ENCODE data around the gene ASIC4.

The ASIC4 gene

GRCh38 chr2:219533930-219534661 lies 19.8 kb downstream of the ASIC4 start:
- peaks cover 18% of the 10 kb centered on the region for H3K4me1 ChIP-seq (ENCODE audit: control insufficient read depth, low read depth, low read length)
- H3K27me3 ChIP-seq (ENCODE audit: control insufficient read depth, insufficient read depth, low read length), result peaks cover 9% of the 10 kb centered on the region
- no peak overlapping the region for H3K4me3 ChIP-seq (ENCODE audit: low read length)
- no peaks in the 10 kb centered on the region for H3K9me3 ChIP-seq (ENCODE audit: control insufficient read depth, low read depth, low read length)
- no peaks in the 10 kb centered on the region for H3K36me3 ChIP-seq (ENCODE audit: control insufficient read depth, low read depth, low read length)
- H3K9ac ChIP-seq (ENCODE audit: low read length), result no peak overlapping the region
- no peak overlapping the region for H3K27ac ChIP-seq (ENCODE audit: low read length)

GRCh38 chr2:219536425-219536824 lies 22.1 kb downstream of the ASIC4 start:
- no peaks in the 10 kb centered on the region for H3K27me3 ChIP-seq (ENCODE audit: control insufficient read depth, insufficient read depth, low read length)
- H3K4me1 ChIP-seq (ENCODE audit: control insufficient read depth, low read depth, low read length), result peaks cover 14% of the 10 kb centered on the region
- peaks cover 11% of the 10 kb centered on the region for H3K36me3 ChIP-seq (ENCODE audit: control insufficient read depth, low read depth, low read length)
- H3K27ac ChIP-seq (ENCODE audit: low read length), result no peak overlapping the region
- H3K9ac ChIP-seq (ENCODE audit: low read length), result no peak overlapping the region
- H3K9me3 ChIP-seq (ENCODE audit: control insufficient read depth, low read depth, low read length), result no peaks in the 10 kb centered on the region
- no peak overlapping the region for H3K4me3 ChIP-seq (ENCODE audit: low read length)

- peaks cover 11% of the 10 kb centered on the region for H3K36me3 ChIP-seq (ENCODE audit: control insufficient read depth, low read depth, low read length)
- no peak overlapping the region for H3K4me3 ChIP-seq (ENCODE audit: low read length)
- no peak overlapping the region for H3K27ac ChIP-seq (ENCODE audit: low read length)
- H3K4me1 ChIP-seq (ENCODE audit: control insufficient read depth, low read depth, low read length), result peaks cover 14% of the 10 kb centered on the region
- H3K9ac ChIP-seq (ENCODE audit: low read length), result no peak overlapping the region
- H3K27me3 ChIP-seq (ENCODE audit: control insufficient read depth, insufficient read depth, low read length), result peaks cover under 1% of the 10 kb centered on the region
- H3K9me3 ChIP-seq (ENCODE audit: control insufficient read depth, low read depth, low read length), result no peaks in the 10 kb centered on the region
Observed at GRCh38 chr2:219536967-219537366, 22.7 kb downstream of the ASIC4 start.

DNA sequence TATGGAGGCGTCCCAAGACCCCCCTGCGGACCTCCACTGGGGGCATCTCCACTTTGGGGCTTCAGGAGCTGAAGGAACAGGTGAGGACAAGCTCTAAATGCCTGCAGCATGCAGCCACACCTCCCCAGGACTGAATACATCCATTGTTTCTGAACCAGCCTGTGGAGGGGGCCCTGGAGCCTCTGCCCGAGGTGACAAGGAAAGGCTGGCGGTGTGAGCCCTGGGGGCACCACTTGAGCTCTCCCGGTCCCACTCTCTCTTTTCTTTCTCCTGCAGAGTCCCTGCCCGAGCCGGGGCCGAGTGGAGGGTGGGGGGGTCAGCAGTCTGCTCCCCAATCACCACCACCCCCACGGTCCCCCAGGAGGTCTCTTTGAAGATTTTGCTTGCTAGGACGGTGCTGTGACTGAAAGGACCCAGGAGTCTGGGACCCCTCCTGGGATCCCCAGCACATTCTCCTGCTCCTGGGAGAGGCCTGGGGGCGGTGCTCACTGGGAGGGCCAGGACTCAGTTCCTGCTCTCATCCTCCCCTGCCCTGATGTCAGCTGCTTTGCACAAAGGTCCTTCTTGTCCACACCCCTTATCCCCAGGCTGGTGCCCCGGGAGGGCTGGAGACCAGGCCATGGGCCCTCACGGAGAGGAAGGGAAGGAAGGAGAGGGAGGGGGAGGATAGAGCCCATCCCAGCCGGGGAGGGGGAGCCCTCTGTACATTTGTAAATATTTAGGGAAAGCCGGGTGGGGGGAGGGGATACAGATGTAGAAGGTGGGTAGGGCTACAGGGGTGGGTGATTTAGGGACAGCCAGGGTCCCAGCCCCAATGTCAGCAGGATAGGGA lies 23.6 kb downstream of the ASIC4 start:
- H3K27me3 ChIP-seq (ENCODE audit: control insufficient read depth, insufficient read depth, low read length), result peaks cover 10% of the 10 kb centered on the region
- H3K4me1 ChIP-seq (ENCODE audit: control insufficient read depth, low read depth, low read length), result peaks cover 20% of the 10 kb centered on the region
- no peaks in the 10 kb centered on the region for H3K9me3 ChIP-seq (ENCODE audit: control insufficient read depth, low read depth, low read length)
- peaks cover 11% of the 10 kb centered on the region for H3K36me3 ChIP-seq (ENCODE audit: control insufficient read depth, low read depth, low read length)
- H3K4me3 ChIP-seq (ENCODE audit: low read length), result no peak overlapping the region
- H3K27ac ChIP-seq (ENCODE audit: low read length), result no peak overlapping the region
- H3K9ac ChIP-seq (ENCODE audit: low read length), result no peak overlapping the region

DNA sequence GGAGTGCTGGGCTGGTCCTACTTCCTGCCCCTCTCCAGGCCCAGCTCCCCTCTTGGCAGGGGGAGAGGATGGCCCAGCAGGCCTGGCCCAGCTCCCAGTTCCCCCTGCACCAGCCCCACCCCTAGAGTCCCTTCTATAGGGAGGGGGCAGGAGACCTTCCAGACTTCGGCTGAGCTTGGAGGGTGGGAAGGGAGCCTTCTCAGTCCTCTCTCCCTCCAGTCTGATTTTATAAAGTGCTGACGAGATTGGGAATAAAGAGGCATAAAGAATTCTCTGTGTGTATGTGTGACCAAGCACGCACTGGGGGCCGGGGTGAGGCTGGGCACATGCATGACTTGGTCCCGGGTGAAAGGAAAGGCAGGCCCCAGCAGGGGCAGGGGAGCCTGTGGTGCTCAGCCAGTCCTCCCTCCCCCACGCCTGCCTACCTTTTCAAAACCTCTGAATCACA lies 24.2 kb downstream of the ASIC4 start:
- Histone ChIP-seq H3K4me3 (ENCODE audit: low read length) (no peak overlapping the region), H3K27ac (ENCODE audit: low read length) (no peak overlapping the region), H3K4me1 (ENCODE audit: control insufficient read depth, low read depth, low read length) (peaks cover 20% of the 10 kb centered on the region), H3K27me3 (ENCODE audit: control insufficient read depth, insufficient read depth, low read length) (peaks cover 10% of the 10 kb centered on the region), H3K9me3 (ENCODE audit: control insufficient read depth, low read depth, low read length) (no peaks in the 10 kb centered on the region), H3K9ac (ENCODE audit: low read length) (no peak overlapping the region), H3K36me3 (ENCODE audit: control insufficient read depth, low read depth, low read length) (peaks cover 11% of the 10 kb centered on the region)

- peaks cover 11% of the 10 kb centered on the region for H3K36me3 ChIP-seq (ENCODE audit: control insufficient read depth, low read depth, low read length)
- H3K27ac ChIP-seq (ENCODE audit: low read length), result no peak overlapping the region
- H3K9ac ChIP-seq (ENCODE audit: low read length), result no peak overlapping the region
- H3K4me1 ChIP-seq (ENCODE audit: control insufficient read depth, low read depth, low read length), result peaks cover 21% of the 10 kb centered on the region
- H3K9me3 ChIP-seq (ENCODE audit: control insufficient read depth, low read depth, low read length), result no peaks in the 10 kb centered on the region
- H3K4me3 ChIP-seq (ENCODE audit: low read length), result no peak overlapping the region
- H3K27me3 ChIP-seq (ENCODE audit: control insufficient read depth, insufficient read depth, low read length), result peaks cover 11% of the 10 kb centered on the region
Observed at GRCh38 chr2:219538956-219539788, 24.9 kb downstream of the ASIC4 start.

- Histone ChIP-seq H3K27ac (ENCODE audit: low read length) (no peak overlapping the region), H3K36me3 (ENCODE audit: control insufficient read depth, low read depth, low read length) (peaks cover 11% of the 10 kb centered on the region), H3K27me3 (ENCODE audit: control insufficient read depth, insufficient read depth, low read length) (peaks cover 20% of the 10 kb centered on the region), H3K9me3 (ENCODE audit: control insufficient read depth, low read depth, low read length) (no peaks in the 10 kb centered on the region), H3K4me3 (ENCODE audit: low read length) (no peak overlapping the region), H3K4me1 (ENCODE audit: control insufficient read depth, low read depth, low read length) (peaks cover 25% of the 10 kb centered on the region), H3K9ac (ENCODE audit: low read length) (no peak overlapping the region)
Observed at GRCh38 chr2:219539926-219540678, 25.8 kb downstream of the ASIC4 start.

- no peak overlapping the region for H3K27ac ChIP-seq (ENCODE audit: low read length)
- no peaks in the 10 kb centered on the region for H3K9me3 ChIP-seq (ENCODE audit: control insufficient read depth, low read depth, low read length)
- peaks cover 28% of the 10 kb centered on the region for H3K27me3 ChIP-seq (ENCODE audit: control insufficient read depth, insufficient read depth, low read length)
- H3K4me1 ChIP-seq (ENCODE audit: control insufficient read depth, low read depth, low read length), result peaks cover 25% of the 10 kb centered on the region
- H3K4me3 ChIP-seq (ENCODE audit: low read length), result no peak overlapping the region
- H3K9ac ChIP-seq (ENCODE audit: low read length), result no peak overlapping the region
- H3K36me3 ChIP-seq (ENCODE audit: control insufficient read depth, low read depth, low read length), result peaks cover 11% of the 10 kb centered on the region
Observed at GRCh38 chr2:219540784-219541504, 26.7 kb downstream of the ASIC4 start.

DNA sequence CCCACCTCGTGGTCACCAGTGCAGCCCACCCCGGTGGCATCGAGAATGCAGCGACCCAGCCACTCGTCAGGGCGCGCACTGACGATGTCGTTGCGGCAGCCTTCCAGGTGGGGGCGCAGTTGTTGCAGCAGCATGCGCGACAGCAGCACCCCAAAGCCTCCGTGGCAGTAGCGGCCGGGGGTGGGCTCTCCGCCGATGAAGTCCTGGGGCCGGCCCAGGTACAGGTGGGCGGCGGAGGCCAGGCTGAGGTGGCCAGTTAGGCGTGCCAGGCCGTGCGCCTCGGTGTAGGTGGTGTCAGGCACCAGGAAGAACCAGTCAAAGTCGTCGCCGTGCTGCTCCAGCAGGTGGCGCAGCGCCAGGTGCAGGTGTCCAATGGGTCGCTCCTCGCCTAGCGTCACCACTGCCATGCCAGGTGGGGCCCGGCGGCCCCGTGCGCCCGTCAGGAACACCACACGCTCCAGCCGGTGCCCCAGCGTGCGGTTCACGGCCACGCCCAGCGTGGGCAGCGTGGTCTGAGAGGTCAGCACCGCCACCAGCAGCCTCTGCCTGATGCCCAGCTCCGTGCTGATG lies 27.4 kb downstream of the ASIC4 start:
- H3K36me3 ChIP-seq (ENCODE audit: control insufficient read depth, low read depth, low read length), result peaks cover 11% of the 10 kb centered on the region
- H3K9ac ChIP-seq (ENCODE audit: low read length), result no peak overlapping the region
- peaks cover 31% of the 10 kb centered on the region for H3K27me3 ChIP-seq (ENCODE audit: control insufficient read depth, insufficient read depth, low read length)
- peak overlapping the region; percentile 64 for H3K4me3 ChIP-seq (ENCODE audit: low read length)
- H3K27ac ChIP-seq (ENCODE audit: low read length), result no peak overlapping the region
- peaks cover 25% of the 10 kb centered on the region for H3K4me1 ChIP-seq (ENCODE audit: control insufficient read depth, low read depth, low read length)
- no peaks in the 10 kb centered on the region for H3K9me3 ChIP-seq (ENCODE audit: control insufficient read depth, low read depth, low read length)

- Histone ChIP-seq H3K4me3 (ENCODE audit: low read length) (peak overlapping the region; percentile 64), H3K27me3 (ENCODE audit: control insufficient read depth, insufficient read depth, low read length) (peaks cover 31% of the 10 kb centered on the region), H3K27ac (ENCODE audit: low read length) (no peak overlapping the region), H3K4me1 (ENCODE audit: control insufficient read depth, low read depth, low read length) (peaks cover 18% of the 10 kb centered on the region), H3K9ac (ENCODE audit: low read length) (peak overlapping the region; percentile 40), H3K9me3 (ENCODE audit: control insufficient read depth, low read depth, low read length) (no peaks in the 10 kb centered on the region), H3K36me3 (ENCODE audit: control insufficient read depth, low read depth, low read length) (peaks cover 11% of the 10 kb centered on the region)
Observed at GRCh38 chr2:219542931-219543595, 28.8 kb downstream of the ASIC4 start.

Measured in iPS-18a (cell line).